HG03460 (cell line): ENCODE measurements around the gene PRKCZ.
A peak's percentile ranks its signal among the peaks of the same experiment; 100 is the strongest.

Experiments
- ATAC-seq: cut with Tn5 transposase; IDR thresholded peaks from one replicate; pipeline ENCODE4 v1.9.1; 2021; ENCODE audit not compliant: unreplicated experiment

Gene PRKCZ

GRCh38 chr1:2175681-2176454 lies 125.7 kb downstream of the PRKCZ start:
- no peak for ATAC-seq

- ATAC-seq: no peak
Observed at GRCh38 chr1:2176615-2177014, 126.4 kb downstream of the PRKCZ start.

- ATAC-seq: no peak
Observed at GRCh38 chr1:2177541-2177940, 127.3 kb downstream of the PRKCZ start.

GRCh38 chr1:2177946-2178538 lies 127.8 kb downstream of the PRKCZ start:
- ATAC-seq: no peak

GRCh38 chr1:2178875-2179274 lies 128.7 kb downstream of the PRKCZ start:
- ATAC-seq: no peak

GRCh38 chr1:2179283-2180013 lies 129.2 kb downstream of the PRKCZ start:
- ATAC-seq: no peak

GRCh38 chr1:2180297-2181245 lies 130.4 kb downstream of the PRKCZ start:
- ATAC-seq: no peak

- no peak for ATAC-seq
Observed at GRCh38 chr1:2181271-2181670, 131.1 kb downstream of the PRKCZ start.

GRCh38 chr1:2181752-2182151 lies 131.5 kb downstream of the PRKCZ start:
- no peak for ATAC-seq

GRCh38 chr1:2182376-2182775 lies 132.2 kb downstream of the PRKCZ start:
- ATAC-seq: no peak

GRCh38 chr1:2183937-2184334 lies 133.7 kb downstream of the PRKCZ start:
- no peak for ATAC-seq

GRCh38 chr1:2184531-2184930 lies 134.3 kb downstream of the PRKCZ start:
- ATAC-seq: no peak

- no peak for ATAC-seq
Observed at GRCh38 chr1:2184934-2185333, 134.7 kb downstream of the PRKCZ start.

- ATAC-seq: no peak
Observed at GRCh38 chr1:2185880-2186855, 136.0 kb downstream of the PRKCZ start.

- ATAC-seq: no peak
Observed at GRCh38 chr1:2186901-2187300, 136.7 kb downstream of the PRKCZ start.

GRCh38 chr1:2187619-2188018 lies 137.4 kb downstream of the PRKCZ start:
- ATAC-seq: no peak

- ATAC-seq: no peak
Observed at GRCh38 chr1:2188336-2188735, 138.1 kb downstream of the PRKCZ start.

GRCh38 chr1:2189459-2190425 lies 139.5 kb downstream of the PRKCZ start:
- peak; percentile 58 for ATAC-seq
